ENCODE measurements around the gene SUFU.

SUFU gene

DNA sequence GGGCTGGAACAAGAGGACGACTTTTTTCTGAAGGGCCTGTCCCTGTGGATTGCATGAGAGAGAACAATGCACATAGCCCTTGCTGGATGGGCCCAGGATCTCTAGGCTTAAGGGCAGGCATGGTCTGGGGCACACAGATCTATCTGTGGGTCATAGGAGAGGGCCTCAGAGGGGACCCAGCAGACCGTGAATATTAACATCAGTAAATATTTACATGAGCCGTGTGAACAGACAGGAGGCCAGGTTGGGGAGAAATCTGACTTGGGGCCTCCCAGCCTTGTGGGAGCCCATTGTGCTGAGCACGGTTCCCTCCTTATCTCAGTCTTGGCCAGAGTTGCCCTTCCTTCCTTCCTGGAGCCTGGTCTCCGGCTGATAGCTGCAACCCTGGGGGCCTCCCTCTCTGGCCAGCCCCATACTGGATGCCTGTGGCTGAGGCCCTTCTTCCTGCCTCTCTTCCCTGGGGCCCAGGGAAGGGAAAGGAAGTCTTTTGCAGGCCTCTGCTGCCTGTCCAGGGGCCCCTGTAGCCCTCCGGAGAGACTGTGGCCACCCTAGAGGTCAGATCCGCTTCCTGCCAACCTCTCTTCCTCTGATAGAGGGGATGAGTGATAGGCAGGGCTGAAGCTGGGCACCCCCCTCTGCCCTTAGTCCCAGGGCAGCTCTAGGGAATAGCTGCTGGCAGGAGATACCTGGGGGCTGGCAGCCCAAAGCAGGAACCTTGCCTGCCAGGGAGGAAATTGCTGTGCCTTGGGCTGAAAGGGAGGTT is 96.0 kb downstream of the SUFU start:
- FAIRE-seq = no peak

DNA sequence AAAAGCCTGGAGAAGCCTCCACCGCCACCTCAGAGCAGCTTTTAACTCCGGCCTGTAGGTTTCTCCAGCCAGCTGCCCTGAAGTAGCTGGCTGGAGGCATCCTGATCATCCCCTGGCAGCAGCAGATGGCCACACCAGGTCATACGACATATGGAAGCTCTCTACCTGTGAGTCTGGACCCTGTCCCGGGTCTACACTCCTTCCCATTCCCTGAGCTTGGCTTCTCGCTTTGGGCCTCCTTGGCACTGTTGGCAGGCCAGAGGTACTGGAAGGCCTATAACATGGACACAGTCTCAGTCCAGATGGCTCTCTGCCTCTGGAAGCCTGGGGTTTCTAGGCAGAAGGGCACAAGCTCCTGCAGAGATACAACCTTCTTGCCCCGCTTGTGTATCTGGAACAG is 97.0 kb downstream of the SUFU start:
- FAIRE-seq = no peak

DNA sequence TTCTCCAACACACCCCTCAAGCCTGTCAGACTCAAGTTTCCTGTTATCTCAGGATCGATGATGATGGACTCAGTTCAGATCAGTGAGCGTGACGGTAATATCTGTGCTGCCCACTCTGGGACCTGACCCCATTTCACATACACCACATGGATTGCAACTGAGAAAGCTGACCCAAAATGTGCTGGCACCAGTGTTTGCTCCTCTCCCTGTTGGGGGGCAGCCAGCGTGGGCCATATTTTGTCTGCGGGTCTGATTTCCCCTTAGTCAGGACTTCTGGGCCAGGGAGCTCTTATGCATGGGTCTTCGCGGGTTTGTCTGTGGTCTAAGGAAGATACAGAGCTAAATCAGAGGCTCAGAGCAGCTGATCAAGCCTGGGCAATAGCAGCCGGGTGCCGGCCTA is 97.9 kb downstream of the SUFU start:
- no peak for FAIRE-seq

DNA sequence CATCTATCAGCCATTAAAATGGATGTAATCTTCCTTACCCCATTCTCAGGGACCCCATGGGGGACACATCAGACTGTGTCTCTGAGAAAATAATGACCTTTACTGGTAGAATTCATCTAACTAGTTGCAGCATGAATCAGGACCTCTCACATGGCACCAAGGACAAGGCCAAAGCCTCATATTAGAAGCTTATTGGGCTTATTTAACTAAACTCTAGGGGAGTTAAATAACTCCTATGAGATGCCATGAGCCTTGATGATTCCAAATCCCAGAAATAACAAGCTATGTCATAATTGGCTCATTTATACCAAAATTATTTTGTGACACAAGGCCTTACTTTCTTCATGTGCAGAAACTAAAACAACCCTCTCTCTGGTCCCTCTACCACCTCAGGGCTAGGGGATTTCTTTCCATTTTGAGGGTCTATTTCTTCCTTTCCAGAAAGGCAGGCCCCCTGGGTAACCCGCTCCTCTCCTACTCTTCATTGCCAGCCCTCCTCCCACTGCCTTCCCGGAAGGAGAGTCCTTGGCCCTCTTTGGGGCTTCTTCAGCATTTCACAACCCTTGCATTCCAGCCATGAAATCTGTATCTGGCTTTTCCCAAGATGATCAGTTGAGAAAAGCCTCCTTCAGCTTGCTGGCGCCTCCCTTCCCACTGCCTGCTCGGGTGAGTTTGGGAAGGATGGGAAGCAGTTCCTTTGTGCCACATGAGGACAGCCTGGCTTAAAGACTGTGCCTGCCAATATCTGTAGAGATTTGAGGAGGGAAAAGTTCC is 98.7 kb downstream of the SUFU start:
- FAIRE-seq = no peak

DNA sequence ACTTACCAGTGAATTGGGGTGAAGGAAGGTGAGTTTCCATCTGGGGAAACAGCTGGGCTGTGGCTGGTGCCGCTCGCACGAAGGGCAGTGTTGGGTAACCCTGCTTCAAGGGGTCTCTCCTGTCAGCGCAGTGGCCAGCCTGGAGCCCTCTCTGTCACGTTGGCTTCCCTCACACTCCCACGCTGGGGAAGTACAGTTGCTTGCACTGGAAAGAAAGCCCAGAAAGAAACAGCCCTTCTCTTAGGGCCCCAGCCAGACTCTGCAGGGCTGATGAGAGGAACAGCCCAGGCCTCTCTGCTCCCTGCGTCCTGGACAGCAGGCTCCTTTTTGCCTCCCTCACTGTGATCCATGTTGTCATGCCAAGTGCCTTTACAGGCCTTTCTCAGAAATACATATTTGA is 100.2 kb downstream of the SUFU start:
- FAIRE-seq = no peak

DNA sequence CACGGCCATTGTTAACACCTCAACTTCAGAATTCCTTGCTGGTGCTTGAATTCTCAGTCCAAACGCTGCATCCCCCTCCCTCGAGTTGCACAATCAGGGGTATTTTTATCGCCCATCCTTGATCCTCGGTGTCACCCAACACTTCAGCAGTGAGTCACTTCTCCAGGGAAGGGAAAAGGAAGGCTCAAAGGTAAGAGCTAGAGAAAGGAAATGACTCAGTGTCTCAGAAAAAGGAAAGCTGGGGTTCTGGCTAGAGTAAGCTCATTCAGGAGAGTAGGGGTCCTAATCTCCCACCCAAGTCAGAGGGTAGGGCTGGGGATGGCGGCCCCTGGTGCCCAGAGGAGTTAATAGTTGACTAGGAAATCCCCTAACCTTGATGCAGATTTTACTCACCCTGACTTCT is 100.7 kb downstream of the SUFU start:
- no peak for FAIRE-seq

DNA sequence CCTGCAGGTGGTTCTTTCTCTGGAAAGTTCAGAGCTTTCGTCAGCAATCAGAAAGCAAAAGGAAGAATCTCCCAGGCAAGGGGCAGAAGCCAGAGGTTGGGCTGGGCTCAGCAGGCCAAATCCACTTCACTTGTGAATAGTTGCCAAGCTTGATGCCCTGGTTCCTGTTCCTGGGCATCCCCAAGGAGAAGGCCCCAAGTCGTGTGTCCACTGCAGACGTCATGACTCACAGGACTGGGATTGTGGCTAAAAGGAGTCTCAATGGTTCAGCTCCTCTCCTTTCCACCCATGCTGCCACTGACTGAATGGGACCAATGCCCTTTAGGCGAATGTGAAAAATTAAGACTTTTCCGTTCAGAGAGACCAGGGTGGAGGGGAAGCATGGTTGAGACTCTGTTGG is 101.9 kb downstream of the SUFU start:
- no peak for FAIRE-seq

DNA sequence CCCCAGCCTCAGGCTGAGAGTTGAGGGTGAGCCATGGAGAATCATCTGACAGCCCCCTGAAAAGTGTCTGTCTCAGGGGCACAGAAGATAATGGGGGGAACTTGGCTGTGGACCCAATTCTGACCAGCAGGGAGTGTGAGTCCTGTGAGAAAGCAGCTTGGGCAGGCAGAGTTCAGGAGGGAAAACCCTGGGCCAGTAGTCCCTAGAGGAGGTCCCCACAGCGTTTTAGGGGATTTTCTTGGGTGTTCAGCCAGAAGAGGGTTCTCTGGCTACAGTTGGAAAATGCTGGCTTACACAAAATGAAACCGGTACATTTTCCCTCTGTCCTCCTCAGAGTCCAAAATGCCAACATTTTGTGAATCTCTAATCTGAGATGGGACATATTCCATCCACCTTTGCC is 104.7 kb downstream of the SUFU start:
- no peak for FAIRE-seq

DNA sequence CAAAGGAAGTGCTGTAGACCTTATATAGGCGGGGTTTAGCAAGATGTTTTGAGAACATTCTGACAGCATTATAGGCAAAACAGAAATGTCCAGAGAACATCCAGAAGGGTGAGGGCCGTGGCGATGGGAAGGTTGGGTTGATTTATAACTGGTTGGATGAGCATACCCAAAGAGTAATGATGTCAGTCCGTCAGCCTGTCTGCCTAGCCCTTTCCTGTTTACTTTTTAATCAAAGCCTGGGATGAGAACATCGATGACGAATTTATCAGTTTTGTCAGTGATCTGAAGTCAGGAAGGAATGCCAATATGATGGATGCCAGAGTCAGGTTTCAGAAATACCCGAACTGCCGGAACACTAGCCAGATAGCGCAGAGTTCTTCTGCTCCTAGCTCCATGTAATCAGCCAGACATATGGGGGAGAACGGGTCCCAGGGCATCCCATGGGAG is 106.7 kb downstream of the SUFU start:
- FAIRE-seq = no peak

DNA sequence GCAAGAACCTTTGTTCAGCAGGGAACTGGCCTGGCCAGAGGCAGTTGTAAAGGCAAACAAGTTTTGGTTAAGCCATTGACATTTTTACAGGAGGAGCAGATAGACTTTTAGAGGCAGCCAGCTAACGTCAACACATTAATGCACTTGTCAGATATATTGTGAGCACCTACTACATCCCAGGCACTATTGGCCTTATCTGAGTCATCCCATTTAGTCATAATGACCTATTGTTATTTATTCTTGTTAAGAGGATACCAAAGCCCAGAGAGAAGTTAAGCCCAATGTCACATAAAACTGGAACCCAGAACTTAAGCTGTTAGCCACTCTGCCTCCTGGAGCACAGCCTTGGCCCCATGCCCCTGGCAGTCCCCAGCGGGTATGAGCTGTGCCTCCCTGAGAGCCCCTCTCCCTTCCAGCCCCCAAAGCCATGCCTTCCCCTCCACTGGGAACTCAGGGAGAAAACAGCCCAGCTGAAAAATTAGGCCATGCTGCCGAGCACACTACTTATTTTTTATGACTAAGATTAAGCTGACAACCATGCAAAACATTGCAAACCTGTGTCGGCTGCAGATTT is 107.8 kb downstream of the SUFU start:
- no peak for FAIRE-seq

DNA sequence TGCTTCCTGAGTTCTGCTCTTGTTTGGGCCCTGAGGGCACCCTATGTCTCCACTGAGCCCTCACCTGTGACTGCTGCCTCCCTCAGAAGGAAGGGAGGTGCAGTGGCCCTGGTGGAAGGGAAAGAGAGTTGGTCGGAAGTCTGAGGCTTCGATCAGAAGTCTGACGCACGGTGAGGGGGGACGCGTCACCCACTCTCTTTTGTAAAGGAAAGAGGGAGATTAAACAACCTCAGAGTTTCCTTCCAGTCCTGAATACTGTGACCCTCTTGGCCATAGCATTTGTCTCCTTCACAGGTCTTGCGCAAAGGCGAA is 109.1 kb downstream of the SUFU start:
- no peak for FAIRE-seq

DNA sequence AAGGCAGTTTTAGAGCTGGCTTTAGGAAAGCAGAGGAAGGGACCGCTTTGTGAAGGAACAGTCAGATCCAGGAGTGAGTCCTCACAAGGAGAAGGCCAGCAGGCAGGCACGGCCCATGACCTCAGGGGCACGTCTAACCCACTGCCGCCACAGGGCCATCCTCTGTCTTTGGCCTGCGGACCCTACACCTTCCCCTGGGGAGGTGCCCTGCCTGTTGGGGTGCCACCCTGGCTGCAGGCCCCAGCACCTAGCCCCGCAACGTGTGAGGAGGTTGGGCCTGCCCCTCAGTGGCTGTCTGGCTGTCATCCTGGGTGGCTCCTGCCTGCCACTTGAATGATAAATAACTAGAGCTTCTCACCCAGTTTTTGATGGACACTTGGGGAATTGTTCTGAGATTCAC is 109.5 kb downstream of the SUFU start:
- FAIRE-seq = no peak

DNA sequence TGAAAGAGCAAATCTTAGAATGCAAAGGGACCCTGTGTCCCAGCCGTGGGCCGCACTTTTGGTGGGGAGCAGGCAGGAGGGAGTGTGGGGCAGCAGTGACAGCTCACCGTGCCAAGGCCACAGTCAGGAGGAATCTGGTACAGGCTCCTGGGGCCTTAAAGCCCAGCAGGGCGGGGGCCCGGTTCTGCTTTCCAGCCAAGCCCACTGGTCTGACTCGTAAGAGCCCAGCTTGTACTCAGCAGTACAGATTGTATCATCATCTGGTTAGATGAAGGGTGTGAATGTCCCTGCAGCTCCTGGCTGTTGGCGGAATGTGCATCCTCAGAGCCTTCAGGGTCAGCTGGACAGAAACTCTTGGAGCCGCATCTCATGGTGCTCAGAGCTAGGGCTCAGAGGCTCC is 110.0 kb downstream of the SUFU start:
- no peak for FAIRE-seq

DNA sequence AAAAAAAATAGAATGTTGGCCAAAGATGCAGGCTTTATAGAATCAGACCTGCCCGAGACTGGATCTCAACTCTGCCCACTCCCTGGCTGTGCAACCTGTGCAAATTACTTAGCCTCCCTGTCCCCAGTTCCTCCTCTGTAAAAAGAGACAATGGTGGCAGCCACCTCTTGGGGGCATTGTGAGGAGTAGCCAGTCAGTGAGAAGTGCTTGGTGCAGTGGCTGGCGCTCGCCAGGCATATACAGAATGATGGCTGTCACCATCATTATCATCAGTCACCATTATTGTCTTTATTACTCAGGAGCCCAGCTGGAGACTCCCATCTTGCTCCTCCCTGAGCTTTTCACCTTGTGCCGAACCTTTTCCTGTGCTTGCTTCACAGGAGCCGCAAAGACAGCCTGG is 111.1 kb downstream of the SUFU start:
- FAIRE-seq = no peak

DNA sequence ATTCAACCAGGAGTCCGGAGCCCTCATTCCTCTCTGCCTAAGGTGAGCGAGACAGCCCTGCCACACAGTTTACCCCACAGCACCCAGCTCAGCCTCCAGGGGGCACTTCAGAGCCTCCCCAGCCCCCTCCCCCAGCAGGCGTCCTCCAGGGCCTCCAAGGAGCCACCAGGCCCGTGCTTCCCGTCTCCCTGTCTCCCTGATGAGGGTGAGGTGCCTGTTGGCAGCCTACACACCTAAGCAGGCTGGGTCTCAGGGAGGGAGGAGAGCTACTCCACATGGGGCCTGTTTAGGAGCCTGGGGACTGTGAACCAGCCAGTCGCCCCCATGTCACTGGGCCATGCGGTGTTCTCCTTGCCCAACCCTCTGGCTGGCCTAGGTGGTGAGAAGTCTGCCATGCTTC is 111.6 kb downstream of the SUFU start:
- FAIRE-seq = no peak

DNA sequence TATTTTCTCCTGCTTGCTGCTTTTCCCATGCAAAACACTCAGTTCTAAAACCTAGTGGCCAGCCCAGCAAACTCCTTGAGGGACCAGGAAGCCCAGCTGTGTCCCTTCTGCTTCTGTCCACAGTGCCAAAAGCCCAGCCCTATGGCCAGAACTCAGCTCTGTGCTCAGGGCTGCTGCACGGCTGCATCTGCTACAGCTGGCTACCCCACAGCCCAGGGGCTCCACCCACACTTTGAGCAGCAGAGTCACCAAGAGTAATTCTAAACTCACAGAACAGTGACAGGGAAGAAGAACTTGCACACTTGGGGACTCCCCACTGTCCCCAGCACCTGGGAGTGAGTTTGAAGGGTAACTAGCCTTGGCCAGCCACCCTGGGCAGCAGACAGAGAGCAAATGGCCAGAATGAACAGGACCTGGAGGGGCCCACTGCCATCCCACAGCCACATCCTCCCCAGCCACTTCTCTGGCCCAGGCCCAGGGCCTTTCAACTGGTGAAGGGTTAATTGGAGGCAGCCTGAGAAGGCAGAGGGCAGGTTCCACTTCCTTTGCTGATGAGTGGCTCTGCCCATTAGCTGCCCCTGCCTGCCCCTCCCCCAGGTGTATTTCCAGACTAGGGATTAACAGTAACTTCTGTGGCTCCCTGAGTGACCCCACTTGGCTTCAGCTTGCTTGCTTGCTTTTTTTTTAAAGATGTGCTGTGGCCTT is 112.4 kb downstream of the SUFU start:
- FAIRE-seq = no peak

DNA sequence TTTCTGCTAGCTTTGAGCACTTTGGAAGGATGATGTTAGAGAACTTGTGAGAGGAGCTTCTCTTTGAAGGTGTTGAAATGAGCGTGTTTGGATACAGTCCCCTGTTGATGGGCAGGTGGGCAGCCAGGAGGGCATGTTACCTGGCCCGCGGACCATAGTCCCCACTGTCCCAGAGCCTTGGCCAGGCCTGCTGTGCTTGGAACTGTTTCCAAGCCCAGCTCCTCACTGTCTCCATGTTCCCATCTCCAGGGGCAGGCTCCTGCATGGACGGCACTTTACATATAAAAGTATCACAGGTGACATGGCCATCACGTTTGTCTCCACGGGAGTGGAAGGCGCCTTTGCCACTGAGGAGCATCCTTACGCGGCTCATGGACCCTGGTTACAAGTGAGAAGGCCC is 113.3 kb downstream of the SUFU start:
- no peak for FAIRE-seq

DNA sequence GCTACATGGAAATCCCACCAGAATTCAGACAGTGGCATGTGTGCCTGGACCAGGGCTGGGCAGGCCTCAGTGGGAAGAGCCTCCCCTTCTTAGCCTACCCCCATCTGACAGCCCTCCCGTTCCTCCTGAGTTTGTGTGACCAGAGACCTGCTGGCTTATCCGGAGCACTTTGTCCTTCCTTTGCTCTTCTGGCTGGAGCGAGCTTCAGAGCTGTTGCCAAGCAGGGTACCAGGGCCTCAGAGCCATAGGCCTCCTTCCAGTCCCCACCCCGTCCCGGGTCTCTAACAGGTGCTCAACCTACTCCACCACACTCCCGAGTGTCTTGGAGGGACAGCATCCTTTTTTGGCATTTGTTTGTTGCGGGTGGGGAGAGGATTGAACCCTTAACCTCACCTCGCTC is 114.0 kb downstream of the SUFU start:
- FAIRE-seq = no peak

DNA sequence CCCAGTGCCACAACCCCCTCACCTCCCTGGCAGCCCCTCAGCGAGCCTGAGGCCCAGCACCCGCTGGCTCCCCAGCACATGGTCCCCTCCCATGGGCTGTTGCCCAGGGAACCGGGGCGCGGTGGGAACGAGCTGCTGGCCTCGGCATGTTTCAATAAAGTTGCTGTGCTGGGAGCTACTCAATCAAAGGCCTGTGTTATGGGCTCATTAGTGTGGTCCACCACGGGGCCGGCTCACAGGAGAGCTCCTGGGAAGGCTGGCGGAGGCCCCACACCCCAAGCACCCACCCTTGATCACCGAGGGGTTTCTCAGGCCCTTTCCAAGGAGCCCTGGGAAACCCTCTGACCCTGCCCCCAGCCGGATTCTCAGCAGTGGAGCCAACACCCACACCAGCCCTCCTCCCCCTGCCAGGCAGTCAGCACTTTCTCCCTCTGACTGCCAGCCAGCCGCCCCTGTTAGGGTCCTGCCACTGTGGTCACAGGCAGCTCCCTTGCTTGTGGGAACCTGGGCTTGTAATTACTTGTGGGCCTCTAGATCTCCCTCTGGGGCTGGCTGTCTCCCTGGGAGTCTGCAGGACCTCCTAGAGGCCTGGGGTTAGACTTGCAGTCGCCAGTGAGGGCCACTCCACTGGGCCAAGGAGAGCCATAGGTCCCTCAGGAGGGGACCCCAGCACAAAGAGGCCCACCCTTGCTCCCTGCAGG is 115.7 kb downstream of the SUFU start:
- no peak for FAIRE-seq

DNA sequence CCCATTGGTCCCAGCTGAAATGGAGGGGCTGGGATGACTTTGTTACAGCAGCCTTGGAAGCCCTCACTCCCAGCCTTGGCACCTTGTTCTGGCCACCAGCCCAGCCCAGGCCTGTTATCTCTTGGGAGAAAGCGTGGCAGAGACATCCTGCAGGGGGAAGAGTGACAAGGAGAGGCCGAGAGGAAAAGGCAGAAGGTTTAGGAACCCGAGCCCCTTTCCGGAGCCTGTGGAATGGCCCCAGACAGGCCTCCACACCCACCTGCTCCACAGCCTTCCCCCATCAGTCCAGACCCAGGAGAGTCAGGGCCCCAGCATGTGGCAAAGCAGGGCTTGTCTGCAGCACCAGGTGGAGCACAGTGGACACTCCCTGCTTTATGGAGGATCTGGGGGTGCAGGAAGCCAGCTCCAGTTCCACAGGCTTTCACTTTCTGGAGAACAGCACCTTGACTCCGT is 116.4 kb downstream of the SUFU start:
- no peak for FAIRE-seq

DNA sequence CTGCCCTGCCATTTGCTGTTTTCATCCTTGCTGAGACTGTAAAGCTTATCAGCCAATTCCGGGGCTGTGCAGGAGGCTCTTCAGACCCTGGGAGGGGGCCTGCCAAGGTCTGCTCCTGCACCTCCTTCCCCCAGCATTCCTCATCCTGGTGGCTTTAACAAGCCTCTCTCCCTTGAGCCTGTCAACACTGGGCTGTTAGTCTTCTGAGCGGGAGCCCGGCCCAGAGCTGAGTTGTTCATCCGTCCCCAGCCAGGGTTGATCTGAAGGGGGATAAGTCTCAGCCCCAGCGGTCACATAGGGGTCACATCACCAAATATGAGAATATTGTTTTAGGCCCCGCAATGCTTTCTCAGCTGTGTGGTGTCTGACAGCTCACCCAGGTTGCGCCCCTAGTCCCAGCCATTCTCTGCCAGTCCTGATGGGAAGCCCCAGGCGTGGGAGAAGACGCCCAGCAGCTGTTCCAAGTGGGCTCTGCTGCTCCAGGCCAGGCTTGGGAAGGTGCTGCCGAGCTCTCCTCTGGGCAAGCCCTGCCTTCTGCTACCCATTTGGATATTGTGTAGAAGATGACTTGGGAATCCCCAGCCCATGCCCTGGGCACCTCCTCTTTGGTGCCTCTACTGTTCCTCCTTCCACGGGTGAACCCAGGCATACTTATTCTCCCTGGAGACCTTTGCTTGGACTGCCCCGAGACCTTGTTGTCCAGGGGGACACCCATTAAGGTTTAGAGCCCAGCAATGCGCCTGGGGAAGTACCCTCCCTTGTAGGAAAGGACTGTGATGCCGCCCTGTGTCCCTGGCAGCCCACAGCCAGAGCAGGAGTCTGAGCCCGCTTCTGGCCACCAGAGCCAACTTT is 117.0 kb downstream of the SUFU start:
- no peak for FAIRE-seq
